ENCODE results near the gene FCRL2. TPM values are rescaled to one million over a fixed set of nuclear protein-coding genes. Genes with fewer than 3 reads are reported as not detected.

The FCRL2 gene
- total RNA-seq, 1 donor from 2014 or later, result not detected

GRCh38 chr1:157703981-157704380 lies 73.0 kb downstream of the FCRL2 start:
- no peak overlapping the region for H3K4me3 ChIP-seq (ENCODE audit: low read depth, low read length)
- TF ChIP-seq CTCF (conservative IDR thresholded peaks at IDR 0.05; ENCODE audit: low read depth, low read length), result no peak
- DNase-seq (ENCODE audit: low read depth), result no peak

GRCh38 chr1:157702308-157702825 lies 74.6 kb downstream of the FCRL2 start:
- no peak overlapping the region for H3K4me3 ChIP-seq (ENCODE audit: low read depth, low read length)
- TF ChIP-seq CTCF (conservative IDR thresholded peaks at IDR 0.05; ENCODE audit: low read depth, low read length), result no peak
- DNase-seq (ENCODE audit: low read depth), result no peak

- no peak within 1 kb of the TSS for H3K4me3 ChIP-seq (ENCODE audit: low read depth, low read length)
- TF ChIP-seq CTCF (conservative IDR thresholded peaks at IDR 0.05; ENCODE audit: low read depth, low read length), result no peak
- no peak for DNase-seq (ENCODE audit: low read depth)
Measured at GRCh38 chr1:157700732-157701131, 76.2 kb downstream of the FCRL2 start, which contains the start of gene FCRL3. Gene FCRL3 (minus strand): TSS chr1:157700769. CDS start chr1:157700489, 280 bp downstream.

GRCh38 chr1:157700305-157700704 lies 76.6 kb downstream of the FCRL2 start:
- DNase-seq (ENCODE audit: low read depth), result no peak
- H3K4me3 ChIP-seq (ENCODE audit: low read depth, low read length), result no peak overlapping the region
- no peak for TF ChIP-seq CTCF (conservative IDR thresholded peaks at IDR 0.05; ENCODE audit: low read depth, low read length)

- TF ChIP-seq CTCF (conservative IDR thresholded peaks at IDR 0.05; ENCODE audit: low read depth, low read length), result no peak
- DNase-seq (ENCODE audit: low read depth), result no peak
- H3K4me3 ChIP-seq (ENCODE audit: low read depth, low read length), result no peak overlapping the region
Measured at GRCh38 chr1:157697781-157698569, 79.0 kb downstream of the FCRL2 start.

- no peak for DNase-seq (ENCODE audit: low read depth)
- TF ChIP-seq CTCF (conservative IDR thresholded peaks at IDR 0.05; ENCODE audit: low read depth, low read length), result no peak
- no peak overlapping the region for H3K4me3 ChIP-seq (ENCODE audit: low read depth, low read length)
Measured at GRCh38 chr1:157696966-157697628, 79.8 kb downstream of the FCRL2 start.

Other genes starting within 250 kb of the FCRL2 start
- gene FCRL5, start 224.6 kb downstream of the FCRL2 start, total RNA-seq, result not detected in 2 replicates
- not detected in 2 replicates for gene FCRL4, start 179.0 kb downstream of the FCRL2 start, total RNA-seq
- not detected in 2 replicates for gene FCRL3, start 76.4 kb downstream of the FCRL2 start, total RNA-seq
- not detected in 2 replicates for gene FCRL1, start 43.0 kb upstream of the FCRL2 start, total RNA-seq
- not detected in 2 replicates for gene CD5L, start 64.7 kb upstream of the FCRL2 start, total RNA-seq
- 194 and 275 TPM in 2 replicates for gene KIRREL1, start 216.5 kb upstream of the FCRL2 start, total RNA-seq